T-helper 22 cell (primary cell): Measurements from ENCODE around the gene PRORP.
"Not testable (repeated sequence)": the region's sequence is repeated elsewhere in the genome, so short reads cannot be mapped to it uniquely, and the experiment has no call there.

Source experiments
- DNase-seq: peaks from one replicate; pipeline ENCODE4 v3.0.0-alpha.2; 2020; ENCODE audit warnings: low read depth

Gene PRORP

DNA sequence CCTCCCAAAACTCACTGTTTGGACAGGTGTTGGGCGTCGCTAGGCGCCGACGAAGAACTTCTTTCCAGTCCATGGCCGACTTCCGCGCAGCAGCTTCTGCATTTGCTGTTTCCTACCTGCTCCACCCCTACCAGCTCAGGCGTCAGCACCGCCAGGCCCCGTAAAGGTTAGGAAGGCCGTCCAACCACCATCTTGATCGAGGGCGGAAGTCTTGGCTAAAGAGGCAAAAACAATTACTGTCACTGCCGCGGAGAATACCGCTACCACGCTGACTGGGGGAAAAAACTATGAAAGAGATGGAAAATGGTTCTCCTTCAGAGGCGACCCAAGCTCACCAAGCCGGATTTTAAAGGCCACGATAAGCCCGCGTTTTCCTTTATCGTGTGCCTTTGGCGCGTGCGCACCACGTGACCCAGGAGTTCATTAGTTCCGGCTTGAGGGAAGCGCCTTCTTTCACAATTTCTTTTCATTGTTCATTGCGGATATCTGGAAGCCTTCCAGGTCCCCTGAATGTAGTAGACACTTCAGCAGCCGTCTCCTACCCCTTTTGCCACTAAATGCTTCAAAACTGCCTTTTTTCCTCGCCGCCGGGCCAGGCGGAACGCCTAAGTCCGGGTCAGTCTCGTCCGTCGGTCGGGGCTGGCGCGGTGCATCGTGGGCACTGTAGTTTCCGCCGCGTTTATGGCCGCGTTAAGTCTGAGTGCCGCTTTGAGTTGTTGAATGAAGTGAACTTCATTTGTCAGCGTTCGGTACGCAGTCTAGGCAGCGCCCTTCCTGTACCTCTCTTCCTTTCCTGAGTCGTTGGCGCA is at the start of gene PRORP, which contains the start of gene PPP2R3C:
TSS of gene PRORP (plus strand) at position 666 of the 809 bp plus-strand sequence. CDS start 694 bp downstream, outside the sequence.
TSS of gene PPP2R3C (minus strand) at position 104 of the 809 bp plus-strand sequence. CDS start at position 73, 31 bp downstream.
- peak; percentile 95 for DNase-seq

DNA sequence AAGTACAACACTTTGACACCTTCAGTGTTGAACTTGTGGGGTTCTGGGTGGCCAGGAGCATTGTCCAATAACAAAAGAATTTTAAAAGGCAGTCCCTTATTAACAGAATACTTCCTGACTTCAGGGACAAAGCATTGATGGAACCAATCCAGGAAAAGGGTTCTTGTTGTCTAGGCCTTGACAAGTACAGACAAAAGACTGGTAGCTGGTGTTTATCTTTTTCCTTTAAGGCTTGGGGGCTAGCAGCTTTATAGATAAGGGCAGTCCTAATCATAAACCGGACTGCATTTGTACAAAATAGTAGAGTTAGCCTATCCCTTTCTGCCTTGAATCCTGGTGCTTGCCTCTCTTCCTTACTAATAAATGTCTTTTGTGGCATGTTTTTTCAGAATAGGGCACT is 48.9 kb upstream of the PRORP start:
- no peak for DNase-seq

DNA sequence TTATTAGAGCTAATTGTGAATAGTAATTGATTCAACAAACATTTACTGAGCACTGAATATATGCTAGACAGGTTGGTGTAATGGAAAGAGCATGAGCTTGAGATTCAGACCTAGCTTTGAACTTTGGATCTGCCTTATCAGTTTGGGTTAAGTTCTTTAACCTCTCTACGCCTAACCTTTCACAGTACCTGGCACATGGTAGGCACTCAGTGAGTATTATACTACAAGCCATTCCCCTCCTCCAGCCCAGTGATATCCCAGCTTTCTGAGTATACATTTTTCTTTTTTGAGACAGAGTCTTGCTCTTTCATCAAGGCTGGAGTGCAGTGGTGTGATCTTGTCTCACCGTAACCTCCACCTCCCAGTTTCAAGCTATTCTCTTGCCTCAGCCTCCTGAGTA is 44.3 kb upstream of the PRORP start:
- DNase-seq = no peak

DNA sequence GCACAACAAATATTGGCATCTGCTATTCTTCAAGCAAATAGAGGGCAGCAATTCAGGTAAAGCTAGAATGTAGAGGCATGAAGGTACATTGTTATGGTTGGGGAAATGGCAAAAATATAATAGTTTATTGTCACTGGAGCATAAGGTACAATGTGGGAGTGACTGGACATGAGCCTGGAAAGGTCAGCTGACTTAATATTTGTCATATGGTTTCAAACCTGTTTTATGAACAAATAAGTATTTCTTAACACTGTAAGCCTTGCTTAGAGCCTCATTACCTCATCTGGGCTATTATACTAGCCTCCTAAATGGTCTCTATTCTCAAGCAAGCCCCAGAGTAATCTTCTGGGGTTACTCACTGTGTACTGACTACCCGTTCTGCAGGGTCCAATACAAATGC is 42.6 kb upstream of the PRORP start:
- no peak for DNase-seq

DNA sequence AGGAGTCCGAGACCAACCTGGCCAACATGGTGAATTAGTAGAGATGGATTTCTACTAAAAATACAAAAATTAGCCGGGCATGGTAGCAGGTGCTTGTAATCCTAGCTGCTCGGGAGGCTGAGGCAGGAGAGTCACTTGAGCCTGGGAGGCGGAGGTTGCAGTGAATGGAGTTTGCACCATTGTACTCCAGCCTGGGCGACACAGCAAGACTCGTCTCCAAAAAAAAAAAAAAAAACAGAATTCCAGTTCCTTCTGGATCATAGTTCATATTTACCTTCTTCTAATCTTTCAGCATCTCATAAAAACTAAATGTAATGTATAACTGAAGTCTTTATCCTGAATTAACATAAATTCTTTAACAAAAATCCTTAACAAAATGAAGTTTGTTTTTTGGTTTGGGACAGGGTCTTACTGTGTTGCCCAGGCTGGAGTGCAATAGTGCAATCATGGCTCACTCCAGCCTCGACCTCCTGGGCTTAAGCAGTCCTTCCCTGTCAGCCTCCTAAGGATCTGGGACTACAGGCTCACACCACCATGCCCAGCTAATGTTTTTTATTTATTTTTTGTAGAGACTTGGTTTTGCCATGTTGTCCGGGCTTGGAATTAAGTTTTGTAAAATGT is 38.7 kb upstream of the PRORP start:
- DNase-seq = no peak

DNA sequence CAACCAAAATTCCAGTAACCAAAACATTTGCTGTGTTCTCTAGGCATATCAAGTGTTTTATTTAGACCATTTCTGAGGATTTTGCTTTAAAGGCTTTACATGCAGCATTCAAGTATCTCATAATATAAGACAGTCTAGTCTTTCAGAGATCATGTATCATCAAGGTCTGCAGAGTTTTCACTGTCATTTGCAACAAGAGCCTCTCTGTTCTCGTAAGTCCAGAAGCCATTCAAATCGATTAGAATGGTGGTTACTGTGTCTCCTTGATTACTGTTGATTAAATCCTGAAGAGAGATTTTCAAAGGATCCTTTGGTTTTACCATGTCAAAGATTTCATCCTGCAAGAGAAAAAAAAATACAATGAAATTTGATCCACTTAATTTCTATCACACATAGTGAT is 36.9 kb upstream of the PRORP start:
- no peak for DNase-seq

DNA sequence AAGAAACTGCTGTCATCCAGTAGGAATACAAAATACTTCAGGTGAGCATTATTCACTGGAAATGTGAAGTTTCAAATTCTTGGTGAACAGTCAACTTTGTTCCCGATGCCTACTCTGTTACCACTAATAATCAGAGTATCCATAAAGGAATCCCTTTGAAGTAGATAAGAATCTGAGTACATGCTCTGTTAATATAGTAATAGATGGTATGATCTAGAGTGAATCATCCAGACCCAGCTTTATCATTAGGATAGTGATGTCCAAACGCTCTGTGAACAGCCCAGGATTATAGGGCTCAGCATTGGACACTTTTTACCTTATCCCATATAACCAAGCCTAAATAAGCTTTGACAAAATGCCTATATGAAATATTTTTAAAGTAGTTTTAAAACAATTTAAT is 33.8 kb upstream of the PRORP start:
- DNase-seq = no peak

DNA sequence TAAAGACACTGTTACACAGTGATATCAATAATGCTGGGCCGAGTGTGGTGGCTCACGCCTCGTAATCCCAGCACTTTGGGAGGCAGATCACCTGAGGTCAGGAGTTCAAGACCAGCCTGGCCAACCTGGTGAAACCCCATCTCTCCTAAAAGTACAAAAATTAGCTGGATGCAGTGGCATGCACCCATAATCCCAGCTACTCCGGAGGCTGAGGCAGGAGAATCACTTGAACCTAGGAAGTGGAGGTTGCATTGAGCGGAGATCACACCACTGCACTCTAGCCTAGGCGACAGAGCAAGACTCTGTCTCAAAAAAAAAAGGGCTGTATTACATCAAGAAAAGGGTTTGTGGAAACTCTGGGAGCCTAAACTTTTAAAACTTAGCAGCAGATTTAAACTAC is 27.7 kb upstream of the PRORP start:
- DNase-seq = not testable (repeated sequence)

DNA sequence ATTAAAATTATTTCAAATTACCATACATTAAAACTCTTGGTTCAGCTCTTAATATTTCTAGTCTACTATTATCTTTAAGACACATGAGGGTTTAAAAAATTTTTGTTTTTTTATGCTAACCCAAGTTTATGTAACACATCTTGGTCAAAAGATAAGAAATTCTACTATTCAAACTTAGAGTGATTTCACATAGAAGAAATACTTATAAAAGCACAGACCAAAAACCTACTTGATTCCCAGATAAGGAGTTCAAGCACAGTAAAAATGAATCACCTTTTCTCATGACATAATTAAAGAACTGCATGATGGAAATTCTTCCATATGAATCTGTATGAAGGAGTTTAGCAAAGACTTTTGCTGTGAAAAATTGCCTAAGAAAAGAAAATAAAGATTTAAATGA is 14.5 kb upstream of the PRORP start:
- no peak for DNase-seq

DNA sequence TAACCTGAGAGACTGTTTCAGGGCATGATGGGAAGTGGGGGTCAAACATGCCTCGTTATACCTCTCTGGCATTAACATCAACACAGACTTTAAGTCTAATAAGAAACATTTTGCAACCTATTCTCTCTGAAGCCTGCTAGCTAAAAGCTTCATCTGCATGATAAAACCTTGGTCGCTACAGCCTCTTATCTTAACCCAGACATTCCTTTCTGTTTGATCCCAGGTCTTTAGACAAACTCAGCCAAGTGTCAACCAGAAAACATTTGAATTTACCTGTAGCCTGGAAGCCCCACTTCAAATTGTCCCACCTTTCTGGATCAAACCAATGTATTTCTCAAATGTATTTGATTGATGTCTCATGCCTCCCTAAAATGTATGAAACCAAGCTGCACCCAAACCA is 9.7 kb upstream of the PRORP start:
- no peak for DNase-seq

DNA sequence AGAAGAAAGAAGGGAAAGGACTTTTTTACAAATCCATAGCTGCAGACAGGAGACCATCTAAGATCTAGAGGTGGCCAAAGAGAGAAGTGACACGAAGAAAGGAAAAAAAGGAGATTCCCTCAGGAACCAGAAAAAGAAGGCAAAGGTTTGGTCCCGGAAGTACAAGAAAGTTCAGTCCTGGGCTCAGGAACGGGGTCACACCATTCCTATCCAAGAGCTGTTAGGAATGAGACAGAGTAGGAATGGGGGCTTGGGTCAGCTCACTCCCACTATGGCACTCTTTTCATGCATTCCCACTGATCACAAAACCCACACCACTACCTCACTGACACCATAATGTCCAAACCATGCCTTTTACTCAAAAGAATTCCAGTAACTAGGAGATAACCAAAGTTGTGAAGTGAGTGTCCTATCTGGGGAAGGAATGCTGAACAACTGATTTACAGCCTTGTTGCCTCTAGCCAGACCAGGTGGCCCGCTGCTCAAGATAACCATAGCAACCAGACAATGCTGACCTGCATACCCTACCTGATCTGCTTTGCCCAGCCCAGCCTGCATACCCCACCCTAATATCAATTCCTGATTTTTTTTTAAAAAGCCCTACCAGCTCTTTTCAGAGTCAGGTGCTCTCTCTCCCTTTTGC is 8.9 kb upstream of the PRORP start:
- DNase-seq = no peak

DNA sequence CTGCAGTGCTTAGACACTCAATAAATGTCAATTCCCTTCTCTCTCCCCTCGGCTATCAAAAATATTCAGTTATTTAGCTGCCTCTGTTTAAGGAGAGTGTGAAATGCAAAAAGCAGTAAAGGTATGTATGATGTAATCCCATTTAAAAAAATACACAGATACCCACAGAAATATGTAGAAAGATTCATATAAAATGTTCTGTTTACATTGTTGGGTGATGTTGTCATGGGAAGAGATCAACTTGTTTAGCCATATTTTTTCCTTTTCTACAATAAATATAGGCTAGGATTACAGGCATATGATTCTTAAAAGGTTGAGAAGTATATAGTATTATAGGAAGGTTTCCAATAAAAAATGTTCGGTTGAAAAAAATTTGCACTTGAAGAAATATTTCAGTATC is 8.3 kb upstream of the PRORP start:
- no peak for DNase-seq

DNA sequence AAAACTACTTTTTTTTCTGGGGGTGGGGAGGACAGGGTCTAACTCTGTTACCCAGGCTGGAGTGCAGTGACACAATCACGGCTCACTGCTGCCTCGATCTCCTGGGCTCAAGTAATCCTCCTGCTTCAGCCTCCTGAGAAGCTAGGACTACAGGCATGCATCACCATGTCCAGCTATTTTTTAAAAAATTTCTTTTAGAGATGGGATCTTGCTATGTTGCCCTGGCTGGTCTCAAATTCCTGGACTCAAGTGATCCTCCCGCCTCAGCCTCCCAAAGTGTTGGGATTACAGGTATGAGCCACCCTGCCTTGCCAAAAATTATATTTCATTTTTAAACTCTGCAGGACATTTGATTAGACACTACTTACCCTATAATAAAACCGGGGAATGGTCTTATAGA is 6.1 kb upstream of the PRORP start:
- DNase-seq = no peak

DNA sequence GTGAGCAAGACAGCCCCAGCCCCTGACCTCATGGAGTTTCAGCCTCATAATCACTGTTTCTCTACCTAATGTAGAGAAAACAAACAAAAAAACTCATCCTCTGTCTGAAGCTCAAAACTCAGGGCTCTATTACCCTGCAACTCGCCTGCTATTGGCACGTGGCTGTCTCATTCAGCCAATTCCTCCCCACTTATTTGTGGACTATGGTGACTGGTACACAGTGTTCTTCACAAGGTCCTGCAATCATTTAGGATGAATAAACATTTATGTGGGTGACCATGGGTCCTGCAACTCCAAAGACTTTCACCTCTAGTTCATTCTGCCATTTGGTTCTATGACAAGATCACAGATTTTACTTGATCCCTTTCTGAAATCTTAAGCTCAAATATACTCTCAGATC is 5.2 kb upstream of the PRORP start:
- DNase-seq = no peak

DNA sequence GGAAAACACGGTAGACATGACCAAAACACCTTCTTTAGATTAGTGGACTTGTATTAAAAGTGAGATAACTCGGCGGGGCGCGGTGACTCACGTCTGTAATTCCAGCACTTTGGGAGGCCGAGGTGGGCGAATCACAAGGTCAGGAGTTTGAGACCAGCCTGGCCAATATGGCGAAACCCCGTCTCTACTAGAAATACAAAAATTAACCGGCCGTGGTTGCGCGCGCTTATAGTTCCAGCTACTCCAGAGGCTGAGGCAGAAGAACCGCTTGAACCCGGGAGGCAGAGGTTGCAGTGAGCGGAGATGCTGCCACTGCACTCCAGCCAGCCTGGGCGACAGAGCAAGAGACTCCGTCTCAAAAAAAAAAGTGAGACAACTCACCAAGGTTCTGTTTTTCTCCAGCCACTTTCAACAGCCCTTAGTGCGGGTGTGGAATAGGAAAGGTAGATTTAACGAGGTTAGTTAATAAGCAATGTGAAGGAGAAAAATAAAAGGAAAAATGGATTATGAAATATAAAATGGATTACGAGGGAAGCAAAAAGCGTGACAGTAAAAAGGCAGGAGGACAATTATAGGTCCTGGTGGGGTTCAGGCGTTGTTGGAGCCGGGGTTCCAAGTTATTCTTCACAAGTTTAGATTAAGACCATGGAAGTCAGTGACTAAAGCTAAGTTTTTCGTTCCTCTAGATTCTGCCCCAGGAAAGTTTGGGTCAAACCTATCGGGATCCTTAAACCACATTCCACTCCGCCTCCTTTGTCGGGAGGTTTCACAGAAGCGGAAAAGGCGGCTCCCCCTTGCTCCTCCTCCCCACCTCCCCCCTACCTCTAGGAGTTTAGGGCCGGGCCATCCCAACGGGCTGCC is 1.1 kb upstream of the PRORP start:
- no peak for DNase-seq

DNA sequence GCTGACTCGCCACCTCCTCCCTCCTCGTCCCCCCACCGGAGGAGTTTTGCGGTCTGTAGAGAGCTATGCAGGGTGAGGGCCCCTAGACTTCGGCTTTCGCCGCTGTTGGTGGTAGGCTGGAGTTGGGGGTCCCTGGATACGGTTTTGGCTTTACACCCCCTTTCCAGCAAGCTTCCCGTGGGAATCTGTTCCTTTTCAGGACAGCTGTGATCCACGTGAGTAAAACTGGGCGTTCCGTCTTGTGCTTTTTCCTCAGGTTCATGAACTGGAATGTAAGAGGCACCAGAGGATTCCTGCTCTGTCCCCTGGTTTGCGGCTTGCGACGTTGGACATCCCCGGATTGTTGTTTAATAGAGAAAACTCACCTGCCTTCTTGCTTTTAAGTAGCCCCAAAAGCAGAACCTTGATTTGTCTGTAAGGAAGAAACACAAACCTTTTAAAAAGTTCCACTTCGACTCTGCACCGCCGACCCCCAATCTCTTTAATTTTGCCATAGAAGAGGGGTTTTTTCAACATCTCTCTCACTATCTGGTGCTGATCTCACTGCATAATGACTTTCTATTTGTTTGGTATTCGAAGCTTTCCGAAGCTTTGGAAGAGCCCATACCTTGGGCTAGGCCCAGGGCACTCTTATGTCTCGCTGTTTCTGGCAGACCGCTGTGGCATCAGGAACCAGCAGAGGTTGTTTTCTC is 490 bp downstream of the PRORP start:
- no peak for DNase-seq

DNA sequence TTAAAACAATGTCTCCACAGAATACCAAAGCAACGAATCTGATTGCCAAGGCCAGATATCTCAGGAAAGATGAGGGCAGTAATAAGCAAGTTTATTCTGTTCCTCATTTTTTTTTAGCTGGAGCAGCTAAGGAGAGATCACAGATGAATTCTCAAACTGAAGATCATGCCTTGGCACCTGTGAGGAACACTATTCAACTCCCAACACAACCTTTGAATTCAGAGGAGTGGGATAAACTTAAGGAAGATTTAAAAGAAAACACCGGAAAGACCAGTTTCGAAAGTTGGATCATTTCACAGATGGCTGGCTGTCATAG is 994 bp downstream of the PRORP start:
- no peak for DNase-seq

DNA sequence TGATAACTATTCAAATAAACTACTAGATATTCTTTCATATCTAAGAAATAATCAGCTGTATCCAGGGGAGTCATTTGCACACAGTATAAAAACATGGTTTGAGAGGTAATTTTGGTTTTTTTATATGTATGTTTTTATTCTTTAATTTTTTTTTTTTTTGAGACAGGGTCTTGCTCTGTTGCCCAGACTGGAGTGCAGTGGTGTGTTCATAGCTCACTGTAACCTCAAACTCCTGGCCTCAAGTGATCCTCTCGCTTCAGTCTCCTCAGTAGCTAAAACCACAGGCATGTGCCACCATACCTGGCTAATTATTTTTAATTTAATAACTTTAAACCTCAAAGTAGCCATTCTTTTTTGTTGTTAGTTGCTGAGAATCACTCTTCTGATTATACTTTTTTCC is 1.8 kb downstream of the PRORP start:
- DNase-seq = no peak

DNA sequence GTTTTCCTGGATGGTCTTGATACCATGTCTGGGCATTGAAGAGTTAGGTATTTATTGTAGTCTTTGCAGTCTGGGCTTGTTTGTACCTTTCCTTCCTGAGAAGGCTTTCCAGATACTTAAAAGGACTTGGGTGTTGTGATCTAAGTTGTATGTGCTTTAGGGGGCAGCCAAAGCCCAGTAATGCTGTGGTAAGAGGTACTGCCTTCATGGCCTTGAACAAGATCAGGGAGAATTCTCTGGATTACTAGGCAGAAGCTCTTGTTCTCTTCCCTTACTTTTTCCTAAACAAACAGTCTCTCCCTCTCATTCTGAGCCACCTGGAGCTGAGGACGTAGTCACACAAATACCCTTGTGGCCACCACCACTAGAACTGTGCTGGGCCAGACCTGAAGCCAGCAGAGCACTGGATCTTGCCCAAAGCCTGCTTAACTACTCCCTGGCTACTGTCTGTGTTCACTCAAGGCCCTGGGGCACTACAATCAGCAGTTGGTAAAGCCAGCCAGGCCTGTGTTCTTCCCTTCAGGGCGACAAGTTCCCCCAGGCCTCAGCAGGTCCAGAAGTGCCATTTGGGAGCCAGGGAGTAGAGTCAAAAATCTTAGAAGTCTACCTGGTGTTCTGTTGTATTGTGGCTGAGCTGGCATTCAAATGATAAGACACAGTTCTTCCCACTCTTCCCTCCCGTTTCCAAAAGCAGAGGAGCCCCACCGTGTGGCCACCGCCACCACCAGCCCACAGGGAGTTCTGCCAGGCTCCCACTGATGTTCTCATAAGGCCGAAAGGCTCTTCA is 11.4 kb downstream of the PRORP start:
- DNase-seq = no peak

DNA sequence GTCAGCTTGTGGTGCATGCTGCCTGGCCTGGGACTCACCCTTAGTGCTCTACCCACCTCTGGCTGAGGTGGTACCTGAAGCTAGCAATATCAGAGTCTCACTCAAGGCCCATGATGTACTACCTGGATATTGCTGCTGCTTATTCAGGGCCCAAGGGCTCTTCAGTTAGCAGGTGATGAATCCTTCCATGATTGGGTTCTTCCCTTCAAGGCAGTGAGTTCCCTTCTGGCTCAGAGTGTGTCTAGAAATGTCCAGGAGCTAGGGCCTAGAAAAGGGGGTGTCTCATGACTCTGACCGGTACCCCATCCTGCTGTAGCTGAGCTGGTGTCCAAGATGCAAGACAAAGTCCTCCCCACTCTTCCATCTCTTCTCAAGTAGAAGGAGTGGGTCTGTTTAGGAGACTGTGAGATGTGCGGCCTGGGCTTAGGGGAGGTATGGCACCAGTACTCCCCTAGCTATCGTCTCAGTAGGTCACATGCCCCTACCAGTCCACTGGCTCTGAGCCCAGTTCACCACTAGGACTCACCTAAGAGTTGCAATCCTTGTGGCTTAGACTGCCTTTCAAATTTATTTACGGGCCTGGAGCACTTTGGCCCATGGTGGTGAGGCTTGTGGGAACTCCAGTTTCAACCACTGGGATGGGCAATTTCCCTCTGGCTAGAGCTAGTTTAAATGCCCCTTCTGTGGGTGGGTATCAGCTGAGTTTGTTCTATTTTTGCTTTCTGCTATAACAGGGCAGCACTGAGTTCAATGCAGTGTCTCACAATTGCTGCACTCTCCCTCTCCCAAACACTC is 12.2 kb downstream of the PRORP start:
- DNase-seq = no peak
